SK-N-SH (cell line): ENCODE results near the gene LCN1. TPM values are rescaled to one million over a fixed set of nuclear protein-coding genes. Genes with fewer than 3 reads are reported as not detected.

Source experiments
- CTCF ChIA-PET: fragments of 300-600, 350-600 bp; formaldehyde crosslinking; extraction: SDS; loops from one replicate; lab custom pipeline; 2021; lab: Yijun Ruan, JAX
- POLR2A ChIA-PET: fragments of 350-600 bp; sonication (Branson Sonifier 250); formaldehyde crosslinking; extraction: SDS; loops from one replicate; lab custom pipeline; 2020; ENCODE audit warnings: antibody characterized with exemption, inconsistent platforms; lab: Yijun Ruan, JAX
- DNase-seq: peaks from one replicate; pipeline ENCODE4 v3.0.0; 2012
- H2AFZ ChIP-seq: fragments of 200-600 bp; sonication (generic); 2 replicates; pipeline ENCODE4 v1.8.1; 2016; ENCODE audit warnings: antibody characterized with exemption, mild to moderate bottlenecking, low read depth
- H3F3A ChIP-seq: fragments of 200-600 bp; sonication (generic); replicated peaks from 2 replicates; pipeline ENCODE3; 2016; ENCODE audit warnings: antibody characterized with exemption, mild to moderate bottlenecking; ENCODE audit not compliant: insufficient read depth
- H3K27ac ChIP-seq, 2 experiments: fragments of 200-500 bp in 1 of 2; fragments of 200-600 bp in 1 of 2; sonication (Bioruptor generic) in 1 of 2; sonication (generic), shearing (Covaris generic) in 1 of 2; 2 replicates each; pipeline versions ENCODE4 v1.5.1 to v1.6.1; 2014 to 2016; ENCODE audit warnings: low read depth in 2 of 2, inconsistent platforms in 1 of 2, low read length in 1 of 2, mild to moderate bottlenecking in 1 of 2, mixed read lengths in 1 of 2
- H3K27me3 ChIP-seq: fragments of 200-600 bp; sonication (generic), shearing (Covaris generic); 2 replicates; pipeline ENCODE4 v1.6.1; 2016; ENCODE audit warnings: mixed run types; ENCODE audit not compliant: insufficient read depth
- H3K36me3 ChIP-seq, 2 experiments: fragments of 200-500 bp in 1 of 2; fragments of 200-600 bp in 1 of 2; sonication (Bioruptor generic) in 1 of 2; sonication (generic) in 1 of 2; replicated peaks in 1 of 2; 2 replicates each; pipeline versions ENCODE3 to v1.5.1; 2014 to 2016; ENCODE audit warnings: low read length in 1 of 2, mild to moderate bottlenecking in 1 of 2; ENCODE audit not compliant: insufficient read depth in 2 of 2, control insufficient read depth in 1 of 2
- H3K4me1 ChIP-seq, 2 experiments: fragments of 200-500 bp in 1 of 2; fragments of 200-600 bp in 1 of 2; sonication (Bioruptor generic) in 1 of 2; sonication (generic), shearing (Covaris generic) in 1 of 2; 2 replicates each; pipeline versions ENCODE4 v1.5.1 to v1.6.1; 2014 to 2016; ENCODE audit warnings: low read depth in 1 of 2, low read length in 1 of 2, mixed run types in 1 of 2; ENCODE audit not compliant: insufficient read depth in 2 of 2, control insufficient read depth in 1 of 2
- H3K4me2 ChIP-seq: fragments of 200-600 bp; sonication (generic), shearing (Covaris generic); 2 replicates; pipeline ENCODE4 v1.6.1; 2017; ENCODE audit warnings: mixed run types
- H3K4me3 ChIP-seq, 2 experiments: fragments of 200-500 bp in 1 of 2; fragments of 200-600 bp in 1 of 2; sonication (Bioruptor generic) in 1 of 2; sonication (generic), shearing (Covaris generic) in 1 of 2; 2 replicates each; pipeline versions ENCODE4 v1.5.1 to v1.8.1; 2014 to 2016; ENCODE audit warnings: low read depth in 2 of 2, inconsistent platforms in 1 of 2, low read length in 1 of 2, mild to moderate bottlenecking in 1 of 2, mixed read lengths in 1 of 2, moderate library complexity in 1 of 2
- H3K79me2 ChIP-seq: fragments of 200-600 bp; sonication (generic); 2 replicates; pipeline ENCODE4 v1.8.1; 2017; ENCODE audit warnings: mild to moderate bottlenecking; ENCODE audit not compliant: insufficient read depth
- H3K9ac ChIP-seq: fragments of 200-600 bp; sonication (generic); 2 replicates; pipeline ENCODE4 v1.6.1; 2017; ENCODE audit warnings: mixed run types
- H3K9me2 ChIP-seq: fragments of 200-600 bp; sonication (generic); 2 replicates; pipeline ENCODE4 v1.6.1; 2017; ENCODE audit warnings: mixed run types
- H3K9me3 ChIP-seq: fragments of 200-600 bp; sonication (generic); 2 replicates; pipeline ENCODE4 v1.6.1; 2017; ENCODE audit warnings: mixed run types, mild to moderate bottlenecking, moderate library complexity
- H4K20me1 ChIP-seq: fragments of 200-600 bp; sonication (generic); 2 replicates; pipeline ENCODE4 v1.6.1; 2017; ENCODE audit warnings: mild to moderate bottlenecking, mixed run types; ENCODE audit not compliant: insufficient read depth
- CTCF ChIP-seq: fragments of 200-600 bp; sonication (generic); IDR thresholded peaks from 2 replicates; pipeline ENCODE4 v1.6.1; 2017; ENCODE audit warnings: antibody characterized with exemption, mild to moderate bottlenecking, moderate library complexity
- EZH2phosphoT487 ChIP-seq: fragments of 200-600 bp; sonication (generic); IDR thresholded peaks from 2 replicates; pipeline ENCODE4 v1.6.1; 2017; ENCODE audit warnings: low read depth, mixed run types, mild to moderate bottlenecking, antibody characterized with exemption, moderate library complexity, borderline replicate concordance
- FOXJ3 ChIP-seq: sonication (generic); formaldehyde crosslinking; IDR thresholded peaks from 2 replicates; pipeline ENCODE4 v1.5.1; 2020; ENCODE audit warnings: mild to moderate bottlenecking, missing genetic modification reagents
- GATA2 ChIP-seq: sonication (generic); formaldehyde crosslinking; IDR thresholded peaks from 2 replicates; pipeline ENCODE4 v1.5.0; 2020; ENCODE audit warnings: mild to moderate bottlenecking, missing genetic modification reagents
- IRF3 ChIP-seq: fragments of 150-350 bp; IDR thresholded peaks from 2 replicates; pipeline ENCODE4 v1.6.1; 2016; ENCODE audit warnings: mild to moderate bottlenecking, low read depth, low read length
- JUND ChIP-seq: IDR thresholded peaks from 2 replicates; pipeline ENCODE4 v1.4.0; 2012
- MAX ChIP-seq: IDR thresholded peaks from 2 replicates; pipeline ENCODE4 v1.4.0; 2012; ENCODE audit warnings: low read depth
- MEF2A ChIP-seq: IDR thresholded peaks from 2 replicates; pipeline ENCODE4 v1.4.0; 2012; ENCODE audit warnings: low read depth, borderline replicate concordance
- NFIC ChIP-seq: IDR thresholded peaks from 2 replicates; pipeline ENCODE4 v1.4.0; 2012; ENCODE audit warnings: borderline replicate concordance
- PBX3 ChIP-seq: IDR thresholded peaks from 2 replicates; pipeline ENCODE4; 2012
- REST ChIP-seq: IDR thresholded peaks from 2 replicates; pipeline ENCODE4 v1.6.1; 2012; ENCODE audit warnings: mild to moderate bottlenecking, low read depth, low read length, moderate library complexity
- RXRA ChIP-seq: IDR thresholded peaks from 2 replicates; pipeline ENCODE4 v1.4.0; 2012; ENCODE audit warnings: low read depth, mild to moderate bottlenecking, borderline replicate concordance
- TEAD4 ChIP-seq: IDR thresholded peaks from 2 replicates; pipeline ENCODE4 v1.4.0; 2012; ENCODE audit warnings: mild to moderate bottlenecking, borderline replicate concordance; ENCODE audit not compliant: insufficient read depth
- USF1 ChIP-seq: IDR thresholded peaks from 2 replicates; pipeline ENCODE4 v1.4.0; 2012; ENCODE audit warnings: low read depth, borderline replicate concordance
- YY1 ChIP-seq: IDR thresholded peaks from 2 replicates; pipeline ENCODE4 v1.4.0; 2012; ENCODE audit warnings: low read depth, mild to moderate bottlenecking
- ZBTB33 ChIP-seq: IDR thresholded peaks from 2 replicates; pipeline ENCODE4 v1.4.0; 2012; ENCODE audit warnings: low read depth, borderline replicate concordance
- WGBS: methylation state at CpG from one replicate; pipeline ENCODE4 v1.1.6; 2017; ENCODE audit warnings: low lambda C conversion rate; 5-methylcytosine and 5-hydroxymethylcytosine counted together
- polyA plus RNA-seq, 3 experiments: library from polyadenylated mRNA; depleted of rRNA; stranded (reverse); fragments of >200 nt; gene quantifications; 2 replicates each; pipeline ENCODE4 v1.2.3, GENCODE V29; 2012

The LCN1 gene
- polyA plus RNA-seq, 1 of the 3 experiments (the other 2 are of a cell fraction), result not detected

- Histone ChIP-seq H3K27ac (no peak overlapping the region), H4K20me1 (no peaks in the 10 kb centered on the region), H3K9me2 (no peaks in the 10 kb centered on the region), H3K9me3 (no peaks in the 10 kb centered on the region), H3K79me2 (no peaks in the 10 kb centered on the region), H3K27me3 (no peaks in the 10 kb centered on the region), H3F3A (no peaks in the 10 kb centered on the region), H3K4me1 (no peaks in the 10 kb centered on the region), H3K36me3 (no peaks in the 10 kb centered on the region), H3K4me2 (no peak overlapping the region), H2AFZ (no peak overlapping the region), H3K9ac (no peak overlapping the region), H3K4me3 (no peak overlapping the region)
- WGBS, result 0% methylated on average over 1 of the region's 1 CpG
- CTCF ChIA-PET, result interaction anchor here (1.2 kb wide), 1 partner anchor 129 kb away, joined by 3 read pairs; the partner anchor contains the start of gene KCNT1
- no peak for DNase-seq
- POLR2A ChIA-PET, result no interaction called here
- TF ChIP-seq EZH2phosphoT487 (no peak), TEAD4 (no peak), RXRA (no peak), GATA2 (no peak), FOXJ3 (CRISPR knock-in tag) (no peak), YY1 (no peak), CTCF (no peak), ZBTB33 (no peak), NFIC (no peak), MAX (no peak), IRF3 (no peak)
Measured at GRCh38 chr9:135573124-135573523, 51.9 kb downstream of the LCN1 start.

- 24% methylated on average over 14 of the region's 14 CpGs for WGBS
- Histone ChIP-seq H2AFZ (no peak overlapping the region), H3K27ac (no peak overlapping the region), H3K79me2 (no peaks in the 10 kb centered on the region), H3K27me3 (no peaks in the 10 kb centered on the region), H4K20me1 (no peaks in the 10 kb centered on the region), H3K9ac (no peak overlapping the region), H3K36me3 (no peaks in the 10 kb centered on the region), H3K4me1 (no peaks in the 10 kb centered on the region), H3K9me2 (no peaks in the 10 kb centered on the region), H3K9me3 (no peaks in the 10 kb centered on the region), H3K4me3 (no peak overlapping the region), H3K4me2 (no peak overlapping the region), H3F3A (no peaks in the 10 kb centered on the region)
- POLR2A ChIA-PET, result no interaction called here
- no peak for DNase-seq
- CTCF ChIA-PET, result interaction anchor here (0.6 kb wide), 1 partner anchor 283 kb away, joined by 3 read pairs; no protein-coding TSS in a partner anchor
- TF ChIP-seq JUND (no peak), USF1 (no peak), MAX (no peak), PBX3 (no peak), MEF2A (no peak), REST (no peak), GATA2 (no peak)
Measured at GRCh38 chr9:135574331-135574730, 53.1 kb downstream of the LCN1 start.
